HL-60 (cell line): ENCODE results near the gene NT5C2.

Experiments
- DNase-seq, 2 experiments: peaks; one replicate each; pipeline ENCODE4 v3.0.0-alpha.2; 2010 to 2020; ENCODE audit warnings: low read depth in 1 of 2, low spot score in 1 of 2
- H3K27ac ChIP-seq: fragments of 250-450 bp; sonication (Bioruptor Pico); replicated peaks from 2 replicates; pipeline ENCODE4 v1.5.1; 2020; ENCODE audit warnings: mild to moderate bottlenecking, moderate library complexity
- H3K27me3 ChIP-seq: fragments of 250-450 bp; sonication (Bioruptor Pico); 2 replicates; pipeline ENCODE4 v1.5.1; 2021; ENCODE audit warnings: mild to moderate bottlenecking, moderate library complexity; ENCODE audit not compliant: insufficient read depth, poor library complexity, severe bottlenecking
- H3K4me3 ChIP-seq: replicated peaks from 2 replicates; pipeline ENCODE4 v1.5.1; 2011; ENCODE audit warnings: mild to moderate bottlenecking, control low read depth, low read length; ENCODE audit not compliant: insufficient read depth
- GABPA ChIP-seq: IDR thresholded peaks from 2 replicates; pipeline ENCODE4 v1.6.1; 2012; ENCODE audit warnings: low read depth
- POLR2AphosphoS5 ChIP-seq: IDR thresholded peaks from 2 replicates; pipeline ENCODE4 v1.6.1; 2012; ENCODE audit warnings: low read depth
- SPI1 ChIP-seq: IDR thresholded peaks from 2 replicates; pipeline ENCODE4 v1.6.1; 2012; ENCODE audit warnings: low read depth, mild to moderate bottlenecking, borderline replicate concordance
- TF ChIP-seq, protein P1 (sequence below): IDR thresholded peaks from 2 replicates; pipeline ENCODE4 v1.6.1; 2012; ENCODE audit warnings: low read depth; ENCODE audit not compliant: insufficient replicate concordance
- TF ChIP-seq, protein P2 (sequence below): IDR thresholded peaks from one replicate; pipeline ENCODE4 v1.5.1; 2011; ENCODE audit warnings: low read length, control low read depth, inconsistent platforms; ENCODE audit not compliant: insufficient read depth

Gene NT5C2

DNA sequence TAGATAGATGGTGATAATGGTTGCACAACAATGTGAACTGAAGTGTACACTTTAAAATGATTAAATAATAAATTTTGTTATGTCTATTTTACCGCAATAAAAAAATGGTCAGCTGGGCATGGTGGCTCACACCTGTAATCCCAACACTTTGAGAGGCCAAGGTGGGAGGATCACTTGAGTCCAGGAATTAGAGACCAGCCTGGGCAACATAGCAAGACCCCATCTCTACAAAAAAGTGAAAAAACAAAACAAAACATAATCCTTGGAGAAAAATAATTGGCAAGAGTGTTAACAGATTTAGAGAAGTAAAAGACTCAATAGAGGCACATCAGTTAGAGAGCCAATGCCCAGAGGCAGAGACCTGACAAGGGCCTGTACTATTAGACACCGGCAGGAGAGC lies 42.7 kb upstream of the NT5C2 start:
- DNase-seq = no peak
- H3K27me3 ChIP-seq = no peaks in the 10 kb centered on the region
- no peak overlapping the region for H3K27ac ChIP-seq
- H3K4me3 ChIP-seq = no peak overlapping the region
- TF ChIP-seq, protein P1, sequence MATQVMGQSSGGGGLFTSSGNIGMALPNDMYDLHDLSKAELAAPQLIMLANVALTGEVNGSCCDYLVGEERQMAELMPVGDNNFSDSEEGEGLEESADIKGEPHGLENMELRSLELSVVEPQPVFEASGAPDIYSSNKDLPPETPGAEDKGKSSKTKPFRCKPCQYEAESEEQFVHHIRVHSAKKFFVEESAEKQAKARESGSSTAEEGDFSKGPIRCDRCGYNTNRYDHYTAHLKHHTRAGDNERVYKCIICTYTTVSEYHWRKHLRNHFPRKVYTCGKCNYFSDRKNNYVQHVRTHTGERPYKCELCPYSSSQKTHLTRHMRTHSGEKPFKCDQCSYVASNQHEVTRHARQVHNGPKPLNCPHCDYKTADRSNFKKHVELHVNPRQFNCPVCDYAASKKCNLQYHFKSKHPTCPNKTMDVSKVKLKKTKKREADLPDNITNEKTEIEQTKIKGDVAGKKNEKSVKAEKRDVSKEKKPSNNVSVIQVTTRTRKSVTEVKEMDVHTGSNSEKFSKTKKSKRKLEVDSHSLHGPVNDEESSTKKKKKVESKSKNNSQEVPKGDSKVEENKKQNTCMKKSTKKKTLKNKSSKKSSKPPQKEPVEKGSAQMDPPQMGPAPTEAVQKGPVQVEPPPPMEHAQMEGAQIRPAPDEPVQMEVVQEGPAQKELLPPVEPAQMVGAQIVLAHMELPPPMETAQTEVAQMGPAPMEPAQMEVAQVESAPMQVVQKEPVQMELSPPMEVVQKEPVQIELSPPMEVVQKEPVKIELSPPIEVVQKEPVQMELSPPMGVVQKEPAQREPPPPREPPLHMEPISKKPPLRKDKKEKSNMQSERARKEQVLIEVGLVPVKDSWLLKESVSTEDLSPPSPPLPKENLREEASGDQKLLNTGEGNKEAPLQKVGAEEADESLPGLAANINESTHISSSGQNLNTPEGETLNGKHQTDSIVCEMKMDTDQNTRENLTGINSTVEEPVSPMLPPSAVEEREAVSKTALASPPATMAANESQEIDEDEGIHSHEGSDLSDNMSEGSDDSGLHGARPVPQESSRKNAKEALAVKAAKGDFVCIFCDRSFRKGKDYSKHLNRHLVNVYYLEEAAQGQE = no peak
- TF ChIP-seq SPI1 (no peak), POLR2AphosphoS5 (no peak), GABPA (no peak)
- TF ChIP-seq, protein P2, sequence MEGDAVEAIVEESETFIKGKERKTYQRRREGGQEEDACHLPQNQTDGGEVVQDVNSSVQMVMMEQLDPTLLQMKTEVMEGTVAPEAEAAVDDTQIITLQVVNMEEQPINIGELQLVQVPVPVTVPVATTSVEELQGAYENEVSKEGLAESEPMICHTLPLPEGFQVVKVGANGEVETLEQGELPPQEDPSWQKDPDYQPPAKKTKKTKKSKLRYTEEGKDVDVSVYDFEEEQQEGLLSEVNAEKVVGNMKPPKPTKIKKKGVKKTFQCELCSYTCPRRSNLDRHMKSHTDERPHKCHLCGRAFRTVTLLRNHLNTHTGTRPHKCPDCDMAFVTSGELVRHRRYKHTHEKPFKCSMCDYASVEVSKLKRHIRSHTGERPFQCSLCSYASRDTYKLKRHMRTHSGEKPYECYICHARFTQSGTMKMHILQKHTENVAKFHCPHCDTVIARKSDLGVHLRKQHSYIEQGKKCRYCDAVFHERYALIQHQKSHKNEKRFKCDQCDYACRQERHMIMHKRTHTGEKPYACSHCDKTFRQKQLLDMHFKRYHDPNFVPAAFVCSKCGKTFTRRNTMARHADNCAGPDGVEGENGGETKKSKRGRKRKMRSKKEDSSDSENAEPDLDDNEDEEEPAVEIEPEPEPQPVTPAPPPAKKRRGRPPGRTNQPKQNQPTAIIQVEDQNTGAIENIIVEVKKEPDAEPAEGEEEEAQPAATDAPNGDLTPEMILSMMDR = no peak

DNA sequence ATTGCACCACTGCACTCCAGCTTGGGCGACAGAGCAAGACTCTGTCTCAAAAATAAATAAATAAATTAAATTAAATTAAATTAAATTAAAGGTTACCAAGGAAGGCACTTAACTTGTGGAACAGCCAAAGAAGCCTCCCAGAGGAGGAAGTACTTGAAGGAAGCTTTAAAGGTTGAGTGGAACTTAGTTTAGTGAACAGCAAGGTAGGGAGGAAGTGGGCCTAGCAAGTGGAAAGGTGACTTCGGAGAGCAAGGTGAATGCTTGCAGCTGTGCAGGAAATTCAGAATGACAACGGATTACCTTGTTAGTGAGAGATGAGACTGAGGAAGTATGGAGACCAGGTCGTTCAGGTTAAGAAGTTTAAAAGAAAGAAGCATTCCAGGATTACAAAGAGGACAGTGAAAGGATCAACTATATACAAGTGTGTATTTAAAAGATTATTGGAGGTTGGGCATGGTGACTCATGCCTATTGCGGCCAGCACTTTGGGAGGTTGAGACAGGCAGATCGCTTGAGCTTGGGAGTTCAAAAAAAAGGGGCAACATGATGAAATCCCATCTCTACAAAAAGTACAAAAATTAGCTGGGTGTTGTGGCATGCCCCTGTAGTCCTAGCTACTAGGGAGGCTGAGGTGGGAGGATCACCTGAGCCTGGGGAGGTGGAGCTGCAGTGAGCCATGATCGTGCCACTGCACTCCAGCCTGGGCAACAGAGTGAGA lies 39.9 kb upstream of the NT5C2 start:
- Histone ChIP-seq H3K27ac (no peak overlapping the region), H3K4me3 (no peak overlapping the region), H3K27me3 (no peaks in the 10 kb centered on the region)
- TF ChIP-seq, protein P2 = no peak
- TF ChIP-seq SPI1 = peak; percentile 81
- DNase-seq = peak in 1 of 2 experiments; percentile 40

DNA sequence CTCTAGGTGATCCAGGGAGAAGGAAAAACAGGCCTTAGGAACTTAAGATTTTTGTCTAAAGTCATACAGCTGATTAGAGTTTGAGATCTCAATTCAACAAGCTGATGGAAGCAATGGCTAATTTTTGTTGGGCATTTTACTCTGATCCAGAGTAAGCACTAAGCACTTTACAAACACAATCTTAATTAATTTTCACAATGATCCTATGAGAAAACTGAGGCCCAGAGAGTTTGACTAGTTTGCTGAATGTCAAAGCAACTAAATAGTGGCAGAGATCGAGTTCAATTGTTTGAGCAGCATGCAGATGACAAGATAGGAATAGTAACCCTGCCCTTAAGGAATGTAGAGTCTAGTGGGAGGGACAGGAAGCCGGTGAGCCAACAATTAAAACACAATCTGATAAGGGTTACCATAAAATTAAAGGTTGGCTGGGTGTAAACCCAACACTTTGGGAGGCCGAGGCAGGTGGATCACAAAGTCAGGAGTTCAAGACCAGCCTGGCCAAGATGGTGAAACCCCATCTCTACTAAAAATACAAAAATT lies 39.1 kb upstream of the NT5C2 start:
- DNase-seq = no peak
- no peak overlapping the region for H3K4me3 ChIP-seq
- TF ChIP-seq, protein P1 = no peak
- TF ChIP-seq POLR2AphosphoS5 (no peak), GABPA (no peak), SPI1 (no peak)
- TF ChIP-seq, protein P2 = no peak
- H3K27ac ChIP-seq = no peak overlapping the region
- no peaks in the 10 kb centered on the region for H3K27me3 ChIP-seq
